Duodenal mucosa (tissue), 2 donors: ENCODE results near the gene PHEX.

ENCODE experiments used
- H3K27ac ChIP-seq: one replicate; pipeline ENCODE4 v1.7.0; 2013; ENCODE audit warnings: low read depth, low read length
- H3K27me3 ChIP-seq, 2 donors: one replicate each; pipeline ENCODE4 v1.7.0; 2013; ENCODE audit warnings: low read length in 2 of 2, control low read depth in 1 of 2; ENCODE audit not compliant: insufficient read depth in 2 of 2, control insufficient read depth in 1 of 2
- H3K36me3 ChIP-seq, 2 donors: one replicate each; pipeline ENCODE4 v1.7.0; 2013; ENCODE audit warnings: low read length in 2 of 2, control low read depth in 1 of 2; ENCODE audit not compliant: insufficient read depth in 2 of 2, control insufficient read depth in 1 of 2
- H3K4me1 ChIP-seq, 2 donors: one replicate each; pipeline ENCODE4 v1.7.0; 2013; ENCODE audit warnings: low read length in 2 of 2, control low read depth in 1 of 2; ENCODE audit not compliant: insufficient read depth in 2 of 2, control insufficient read depth in 1 of 2
- H3K4me3 ChIP-seq, 2 donors: one replicate each; pipeline ENCODE4 v1.7.0; 2013; ENCODE audit warnings: low read length in 2 of 2, low read depth in 1 of 2
- H3K9ac ChIP-seq, 2 donors: one replicate each; pipeline ENCODE4 v1.7.0; 2013; ENCODE audit warnings: low read length in 2 of 2, low read depth in 1 of 2
- H3K9me3 ChIP-seq, 2 donors: one replicate each; pipeline ENCODE4 v1.7.0; 2013; ENCODE audit warnings: low read length in 2 of 2, control low read depth in 1 of 2; ENCODE audit not compliant: control insufficient read depth in 1 of 2

The PHEX gene

GRCh38 chrX:22012051-22012450 is 20.1 kb upstream of the PHEX start:
- H3K4me3 ChIP-seq: no peak overlapping the region
- no peaks in the 10 kb centered on the region for H3K36me3 ChIP-seq
- H3K9me3 ChIP-seq: no peaks in the 10 kb centered on the region
- no peaks in the 10 kb centered on the region for H3K4me1 ChIP-seq
- H3K27me3 ChIP-seq: no peaks in the 10 kb centered on the region
- no peak overlapping the region for H3K9ac ChIP-seq
- no peak overlapping the region for H3K27ac ChIP-seq

- H3K4me1 ChIP-seq: no peaks in the 10 kb centered on the region
- no peak overlapping the region for H3K4me3 ChIP-seq
- no peaks in the 10 kb centered on the region for H3K9me3 ChIP-seq
- H3K27ac ChIP-seq: no peak overlapping the region
- H3K36me3 ChIP-seq: no peaks in the 10 kb centered on the region
- no peaks in the 10 kb centered on the region for H3K27me3 ChIP-seq
- H3K9ac ChIP-seq: no peak overlapping the region
Measured at GRCh38 chrX:22012931-22013330, 19.2 kb upstream of the PHEX start.

GRCh38 chrX:22015139-22015750 is 16.9 kb upstream of the PHEX start:
- Histone ChIP-seq H3K27ac (no peak overlapping the region), H3K4me3 (no peak overlapping the region), H3K27me3 (no peaks in the 10 kb centered on the region), H3K9me3 (no peaks in the 10 kb centered on the region), H3K36me3 (no peaks in the 10 kb centered on the region), H3K9ac (no peak overlapping the region), H3K4me1 (no peaks in the 10 kb centered on the region)

- H3K36me3 ChIP-seq: no peaks in the 10 kb centered on the region
- no peak overlapping the region for H3K9ac ChIP-seq
- peaks cover 0 to 10% of the 10 kb centered on the region in 2 donors for H3K4me1 ChIP-seq
- no peak overlapping the region for H3K4me3 ChIP-seq
- no peaks in the 10 kb centered on the region for H3K9me3 ChIP-seq
- H3K27me3 ChIP-seq: no peaks in the 10 kb centered on the region
- H3K27ac ChIP-seq: no peak overlapping the region
Measured at GRCh38 chrX:22021751-22022324, 10.3 kb upstream of the PHEX start.

- Histone ChIP-seq H3K27ac (no peak overlapping the region), H3K4me3 (no peak overlapping the region), H3K36me3 (no peaks in the 10 kb centered on the region), H3K27me3 (no peaks in the 10 kb centered on the region), H3K9me3 (no peaks in the 10 kb centered on the region), H3K4me1 (peaks cover 0 to 11% of the 10 kb centered on the region in 2 donors), H3K9ac (no peak overlapping the region)
Measured at GRCh38 chrX:22024577-22024976, 7.5 kb upstream of the PHEX start.

GRCh38 chrX:22025751-22026150 is 6.4 kb upstream of the PHEX start:
- H3K4me3 ChIP-seq: no peak overlapping the region
- no peaks in the 10 kb centered on the region for H3K27me3 ChIP-seq
- H3K36me3 ChIP-seq: no peaks in the 10 kb centered on the region
- H3K9ac ChIP-seq: no peak overlapping the region
- no peak overlapping the region for H3K27ac ChIP-seq
- H3K9me3 ChIP-seq: no peaks in the 10 kb centered on the region
- H3K4me1 ChIP-seq: peaks cover 0 to 11% of the 10 kb centered on the region in 2 donors

GRCh38 chrX:22026731-22027130 is 5.4 kb upstream of the PHEX start:
- Histone ChIP-seq H3K9me3 (no peaks in the 10 kb centered on the region), H3K4me3 (no peak overlapping the region), H3K9ac (no peak overlapping the region), H3K36me3 (no peaks in the 10 kb centered on the region), H3K27ac (no peak overlapping the region), H3K27me3 (no peaks in the 10 kb centered on the region), H3K4me1 (peaks cover 0 to 11% of the 10 kb centered on the region in 2 donors)

- no peak overlapping the region for H3K9ac ChIP-seq
- H3K4me1 ChIP-seq: no peaks in the 10 kb centered on the region
- no peaks in the 10 kb centered on the region for H3K27me3 ChIP-seq
- no peak overlapping the region for H3K4me3 ChIP-seq
- no peaks in the 10 kb centered on the region for H3K9me3 ChIP-seq
- no peaks in the 10 kb centered on the region for H3K36me3 ChIP-seq
- no peak overlapping the region for H3K27ac ChIP-seq
Measured at GRCh38 chrX:22032506-22032905, 381 bp downstream of the PHEX start.

- Histone ChIP-seq H3K27me3 (no peaks in the 10 kb centered on the region), H3K36me3 (no peaks in the 10 kb centered on the region), H3K9me3 (no peaks in the 10 kb centered on the region), H3K27ac (no peak overlapping the region), H3K4me1 (no peaks in the 10 kb centered on the region), H3K9ac (no peak overlapping the region), H3K4me3 (no peak overlapping the region)
Measured at GRCh38 chrX:22033818-22034217, 1.7 kb downstream of the PHEX start.

- Histone ChIP-seq H3K4me3 (no peak overlapping the region), H3K27me3 (no peaks in the 10 kb centered on the region), H3K9me3 (no peaks in the 10 kb centered on the region), H3K4me1 (no peaks in the 10 kb centered on the region), H3K9ac (no peak overlapping the region), H3K36me3 (no peaks in the 10 kb centered on the region), H3K27ac (no peak overlapping the region)
Measured at GRCh38 chrX:22035236-22035635, 3.1 kb downstream of the PHEX start.
